ENCODE data around the gene ADAM15. TPM values are rescaled to one million over a fixed set of nuclear protein-coding genes. Genes with fewer than 3 reads are reported as not detected.

ADAM15 gene
- total RNA-seq, 1 experiment from 2014 or later = 38.4 TPM

DNA sequence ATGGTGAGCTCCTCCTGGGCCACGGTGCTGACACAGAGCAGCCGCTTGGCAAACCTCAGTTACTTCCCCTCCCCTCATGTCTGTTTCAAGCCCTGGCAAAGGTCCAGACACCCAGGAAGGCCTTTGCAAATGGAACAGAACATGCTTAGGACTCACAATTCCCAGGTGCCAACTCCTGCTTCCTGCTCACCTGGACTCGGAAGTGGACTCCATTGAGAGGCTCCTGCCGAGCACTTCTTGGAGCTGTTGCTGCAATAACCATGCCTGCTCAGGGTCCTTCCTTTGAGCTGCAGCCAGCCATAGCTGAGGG is 28.2 kb upstream of the ADAM15 start:
- Mint-ChIP-seq H3K4me1 (peaks cover 21% of the 10 kb centered on the region), H3K27me3 (ENCODE audit: low read depth) (peaks cover 4% of the 10 kb centered on the region; the same call in 1 of the 2 replicates), H3K9me3 (no peaks in the 10 kb centered on the region), H3K27ac (no peak overlapping the region), H3K36me3 (no peaks in the 10 kb centered on the region), H3K4me3 (no peak overlapping the region)
- CTCF ChIA-PET = interaction anchor here (0.9 to 2.2 kb wide), 8 partner anchors 9 to 79 kb away, joined by 3 to 10 read pairs (median 4); partner anchors contain the start of genes ADAM15, LENEP and SHC1
- TF ChIP-seq FOXJ3 (CRISPR knock-in tag; IDR thresholded peaks at IDR 0.05; ENCODE audit: borderline replicate concordance) (no peak), NFE2L1 (CRISPR knock-in tag; IDR thresholded peaks at IDR 0.05) (no peak), HMGA2 (CRISPR knock-in tag; IDR thresholded peaks at IDR 0.05) (no peak), NFATC4 (CRISPR knock-in tag; IDR thresholded peaks at IDR 0.05) (no peak), MYBL2 (CRISPR knock-in tag; IDR thresholded peaks at IDR 0.05) (no peak), KAT7 (CRISPR knock-in tag; IDR thresholded peaks at IDR 0.05; ENCODE audit: borderline replicate concordance) (no peak), EMX1 (CRISPR knock-in tag; IDR thresholded peaks at IDR 0.05) (no peak), TCF7 (CRISPR knock-in tag; IDR thresholded peaks at IDR 0.05; ENCODE audit: low read depth) (no peak)
- TF ChIP-seq, protein P1, sequence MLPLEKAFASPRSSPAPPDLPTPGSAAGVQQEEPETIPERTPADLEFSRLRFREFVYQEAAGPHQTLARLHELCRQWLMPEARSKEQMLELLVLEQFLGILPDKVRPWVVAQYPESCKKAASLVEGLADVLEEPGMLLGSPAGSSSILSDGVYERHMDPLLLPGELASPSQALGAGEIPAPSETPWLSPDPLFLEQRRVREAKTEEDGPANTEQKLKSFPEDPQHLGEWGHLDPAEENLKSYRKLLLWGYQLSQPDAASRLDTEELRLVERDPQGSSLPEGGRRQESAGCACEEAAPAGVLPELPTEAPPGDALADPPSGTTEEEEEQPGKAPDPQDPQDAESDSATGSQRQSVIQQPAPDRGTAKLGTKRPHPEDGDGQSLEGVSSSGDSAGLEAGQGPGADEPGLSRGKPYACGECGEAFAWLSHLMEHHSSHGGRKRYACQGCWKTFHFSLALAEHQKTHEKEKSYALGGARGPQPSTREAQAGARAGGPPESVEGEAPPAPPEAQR (CRISPR knock-in tag; IDR thresholded peaks at IDR 0.05) = no peak
- TF ChIP-seq, protein P2, sequence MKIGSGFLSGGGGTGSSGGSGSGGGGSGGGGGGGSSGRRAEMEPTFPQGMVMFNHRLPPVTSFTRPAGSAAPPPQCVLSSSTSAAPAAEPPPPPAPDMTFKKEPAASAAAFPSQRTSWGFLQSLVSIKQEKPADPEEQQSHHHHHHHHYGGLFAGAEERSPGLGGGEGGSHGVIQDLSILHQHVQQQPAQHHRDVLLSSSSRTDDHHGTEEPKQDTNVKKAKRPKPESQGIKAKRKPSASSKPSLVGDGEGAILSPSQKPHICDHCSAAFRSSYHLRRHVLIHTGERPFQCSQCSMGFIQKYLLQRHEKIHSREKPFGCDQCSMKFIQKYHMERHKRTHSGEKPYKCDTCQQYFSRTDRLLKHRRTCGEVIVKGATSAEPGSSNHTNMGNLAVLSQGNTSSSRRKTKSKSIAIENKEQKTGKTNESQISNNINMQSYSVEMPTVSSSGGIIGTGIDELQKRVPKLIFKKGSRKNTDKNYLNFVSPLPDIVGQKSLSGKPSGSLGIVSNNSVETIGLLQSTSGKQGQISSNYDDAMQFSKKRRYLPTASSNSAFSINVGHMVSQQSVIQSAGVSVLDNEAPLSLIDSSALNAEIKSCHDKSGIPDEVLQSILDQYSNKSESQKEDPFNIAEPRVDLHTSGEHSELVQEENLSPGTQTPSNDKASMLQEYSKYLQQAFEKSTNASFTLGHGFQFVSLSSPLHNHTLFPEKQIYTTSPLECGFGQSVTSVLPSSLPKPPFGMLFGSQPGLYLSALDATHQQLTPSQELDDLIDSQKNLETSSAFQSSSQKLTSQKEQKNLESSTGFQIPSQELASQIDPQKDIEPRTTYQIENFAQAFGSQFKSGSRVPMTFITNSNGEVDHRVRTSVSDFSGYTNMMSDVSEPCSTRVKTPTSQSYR (CRISPR knock-in tag; IDR thresholded peaks at IDR 0.05) = no peak
- TF ChIP-seq, protein P3, sequence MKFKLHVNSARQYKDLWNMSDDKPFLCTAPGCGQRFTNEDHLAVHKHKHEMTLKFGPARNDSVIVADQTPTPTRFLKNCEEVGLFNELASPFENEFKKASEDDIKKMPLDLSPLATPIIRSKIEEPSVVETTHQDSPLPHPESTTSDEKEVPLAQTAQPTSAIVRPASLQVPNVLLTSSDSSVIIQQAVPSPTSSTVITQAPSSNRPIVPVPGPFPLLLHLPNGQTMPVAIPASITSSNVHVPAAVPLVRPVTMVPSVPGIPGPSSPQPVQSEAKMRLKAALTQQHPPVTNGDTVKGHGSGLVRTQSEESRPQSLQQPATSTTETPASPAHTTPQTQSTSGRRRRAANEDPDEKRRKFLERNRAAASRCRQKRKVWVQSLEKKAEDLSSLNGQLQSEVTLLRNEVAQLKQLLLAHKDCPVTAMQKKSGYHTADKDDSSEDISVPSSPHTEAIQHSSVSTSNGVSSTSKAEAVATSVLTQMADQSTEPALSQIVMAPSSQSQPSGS (CRISPR knock-in tag; IDR thresholded peaks at IDR 0.05; ENCODE audit: borderline replicate concordance, low read depth) = no peak
- TF ChIP-seq, protein P4, sequence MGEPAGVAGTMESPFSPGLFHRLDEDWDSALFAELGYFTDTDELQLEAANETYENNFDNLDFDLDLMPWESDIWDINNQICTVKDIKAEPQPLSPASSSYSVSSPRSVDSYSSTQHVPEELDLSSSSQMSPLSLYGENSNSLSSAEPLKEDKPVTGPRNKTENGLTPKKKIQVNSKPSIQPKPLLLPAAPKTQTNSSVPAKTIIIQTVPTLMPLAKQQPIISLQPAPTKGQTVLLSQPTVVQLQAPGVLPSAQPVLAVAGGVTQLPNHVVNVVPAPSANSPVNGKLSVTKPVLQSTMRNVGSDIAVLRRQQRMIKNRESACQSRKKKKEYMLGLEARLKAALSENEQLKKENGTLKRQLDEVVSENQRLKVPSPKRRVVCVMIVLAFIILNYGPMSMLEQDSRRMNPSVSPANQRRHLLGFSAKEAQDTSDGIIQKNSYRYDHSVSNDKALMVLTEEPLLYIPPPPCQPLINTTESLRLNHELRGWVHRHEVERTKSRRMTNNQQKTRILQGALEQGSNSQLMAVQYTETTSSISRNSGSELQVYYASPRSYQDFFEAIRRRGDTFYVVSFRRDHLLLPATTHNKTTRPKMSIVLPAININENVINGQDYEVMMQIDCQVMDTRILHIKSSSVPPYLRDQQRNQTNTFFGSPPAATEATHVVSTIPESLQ (CRISPR knock-in tag; IDR thresholded peaks at IDR 0.05) = no peak
- TF ChIP-seq, protein P5, sequence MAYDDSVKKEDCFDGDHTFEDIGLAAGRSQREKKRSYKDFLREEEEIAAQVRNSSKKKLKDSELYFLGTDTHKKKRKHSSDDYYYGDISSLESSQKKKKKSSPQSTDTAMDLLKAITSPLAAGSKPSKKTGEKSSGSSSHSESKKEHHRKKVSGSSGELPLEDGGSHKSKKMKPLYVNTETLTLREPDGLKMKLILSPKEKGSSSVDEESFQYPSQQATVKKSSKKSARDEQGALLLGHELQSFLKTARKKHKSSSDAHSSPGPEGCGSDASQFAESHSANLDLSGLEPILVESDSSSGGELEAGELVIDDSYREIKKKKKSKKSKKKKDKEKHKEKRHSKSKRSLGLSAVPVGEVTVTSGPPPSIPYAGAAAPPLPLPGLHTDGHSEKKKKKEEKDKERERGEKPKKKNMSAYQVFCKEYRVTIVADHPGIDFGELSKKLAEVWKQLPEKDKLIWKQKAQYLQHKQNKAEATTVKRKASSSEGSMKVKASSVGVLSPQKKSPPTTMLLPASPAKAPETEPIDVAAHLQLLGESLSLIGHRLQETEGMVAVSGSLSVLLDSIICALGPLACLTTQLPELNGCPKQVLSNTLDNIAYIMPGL (CRISPR knock-in tag; IDR thresholded peaks at IDR 0.05) = no peak
- TF ChIP-seq, protein P6, sequence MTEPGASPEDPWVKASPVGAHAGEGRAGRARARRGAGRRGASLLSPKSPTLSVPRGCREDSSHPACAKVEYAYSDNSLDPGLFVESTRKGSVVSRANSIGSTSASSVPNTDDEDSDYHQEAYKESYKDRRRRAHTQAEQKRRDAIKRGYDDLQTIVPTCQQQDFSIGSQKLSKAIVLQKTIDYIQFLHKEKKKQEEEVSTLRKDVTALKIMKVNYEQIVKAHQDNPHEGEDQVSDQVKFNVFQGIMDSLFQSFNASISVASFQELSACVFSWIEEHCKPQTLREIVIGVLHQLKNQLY (CRISPR knock-in tag; IDR thresholded peaks at IDR 0.05) = no peak
- POLR2A ChIA-PET = interaction anchor here (0.6 to 0.7 kb wide), 2 partner anchors 22 to 29 kb away, joined by 3 read pairs; no protein-coding TSS in a partner anchor
- no peak for DNase-seq (ENCODE audit: low spot score)
- ATAC-seq = no peak

DNA sequence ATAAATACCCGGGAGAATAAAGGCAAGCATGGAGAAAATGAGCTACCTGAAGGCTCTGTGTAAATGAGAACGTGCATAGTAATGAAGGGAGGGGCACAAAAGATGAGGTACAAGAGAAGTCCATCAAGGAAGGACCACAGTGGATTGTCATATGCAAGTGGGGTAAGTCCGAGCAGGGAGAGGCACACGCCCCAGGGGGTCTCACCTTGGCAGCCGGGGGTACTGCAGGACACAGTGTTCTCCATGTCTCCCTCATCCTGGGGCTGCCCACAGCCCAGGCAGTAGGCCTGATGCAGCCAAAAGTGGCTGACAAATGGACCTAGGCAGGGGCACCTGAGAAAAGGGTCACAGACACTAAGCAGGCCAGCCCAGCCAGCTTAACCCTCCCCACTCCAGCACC is 27.5 kb upstream of the ADAM15 start:
- H3K36me3 Mint-ChIP-seq = no peaks in the 10 kb centered on the region
- ChIA-PET POLR2A (interaction anchor here (0.6 kb wide), 1 partner anchor 30 kb away, joined by 3 read pairs; no protein-coding TSS in a partner anchor), CTCF (interaction anchor here (0.9 to 1.7 kb wide), 6 partner anchors 9 to 80 kb away, joined by 3 to 8 read pairs (median 4); partner anchors contain the start of genes ADAM15 and LENEP)
- ATAC-seq = no peak
- no peak overlapping the region for H3K4me3 Mint-ChIP-seq
- DNase-seq (ENCODE audit: low spot score) = no peak
- peaks cover 18% of the 10 kb centered on the region for H3K4me1 Mint-ChIP-seq
- no peak overlapping the region for H3K27ac Mint-ChIP-seq
- H3K27me3 Mint-ChIP-seq (ENCODE audit: low read depth) = peaks cover 4% of the 10 kb centered on the region; the same call in 1 of the 2 replicates
- H3K9me3 Mint-ChIP-seq = no peaks in the 10 kb centered on the region
- no peak for TF ChIP-seq ZNF671 (CRISPR knock-in tag; IDR thresholded peaks at IDR 0.05)
- no peak for TF ChIP-seq ZNF232 (CRISPR knock-in tag; IDR thresholded peaks at IDR 0.05)
- TF ChIP-seq ZNF396 (CRISPR knock-in tag; IDR thresholded peaks at IDR 0.05; ENCODE audit: borderline replicate concordance) = no peak
- TF ChIP-seq GABPB1 (CRISPR knock-in tag; IDR thresholded peaks at IDR 0.05) = no peak
- TF ChIP-seq, protein P4 (CRISPR knock-in tag; IDR thresholded peaks at IDR 0.05) = no peak
- no peak for TF ChIP-seq SMAD3 (CRISPR knock-in tag; IDR thresholded peaks at IDR 0.05; ENCODE audit: borderline replicate concordance)
- no peak for TF ChIP-seq SP1 (CRISPR knock-in tag; conservative IDR thresholded peaks at IDR 0.05)
- TF ChIP-seq ZNF138 (CRISPR knock-in tag; conservative IDR thresholded peaks at IDR 0.05) = no peak
- TF ChIP-seq CREM (CRISPR knock-in tag; IDR thresholded peaks at IDR 0.05) = no peak
- TF ChIP-seq, protein P7, sequence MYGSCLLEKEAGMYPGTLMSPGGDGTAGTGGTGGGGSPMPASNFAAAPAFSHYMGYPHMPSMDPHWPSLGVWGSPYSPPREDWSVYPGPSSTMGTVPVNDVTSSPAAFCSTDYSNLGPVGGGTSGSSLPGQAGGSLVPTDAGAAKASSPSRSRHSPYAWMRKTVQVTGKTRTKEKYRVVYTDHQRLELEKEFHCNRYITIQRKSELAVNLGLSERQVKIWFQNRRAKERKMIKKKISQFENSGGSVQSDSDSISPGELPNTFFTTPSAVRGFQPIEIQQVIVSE (CRISPR knock-in tag; IDR thresholded peaks at IDR 0.05; ENCODE audit: borderline replicate concordance) = no peak

All from WTC11 (cell line).